GM19324 (cell line): ENCODE results near the gene SLC22A8.
"Not testable (repeated sequence)": the region's sequence is repeated elsewhere in the genome, so short reads cannot be mapped to it uniquely, and the experiment has no call there.

Experiments
- ATAC-seq: cut with Tn5 transposase; IDR thresholded peaks from one replicate; pipeline ENCODE4 v1.9.1; 2021; ENCODE audit warnings: mild to moderate bottlenecking, moderate library complexity; ENCODE audit not compliant: unreplicated experiment, low FRiP score

Gene SLC22A8

DNA sequence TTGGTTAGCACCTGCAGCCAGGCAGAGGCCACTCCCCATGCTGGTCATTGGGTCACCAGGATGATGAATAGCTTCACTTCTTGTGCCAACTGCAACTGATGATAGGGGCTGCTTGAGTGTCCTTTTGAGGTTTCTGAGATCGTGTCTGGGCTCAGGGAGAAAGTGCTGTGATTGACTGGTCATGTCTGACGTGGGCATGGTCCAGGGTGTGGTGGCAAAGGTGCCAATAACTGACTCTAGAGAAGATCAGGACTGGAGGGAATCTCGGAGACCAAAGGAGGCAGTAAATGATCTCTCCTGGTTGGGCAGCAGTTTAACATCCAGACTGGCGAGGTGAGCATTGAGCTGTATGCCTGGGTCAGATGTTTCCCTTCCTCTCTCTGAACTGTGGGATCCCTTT lies 20.9 kb downstream of the SLC22A8 start:
- ATAC-seq = no peak

DNA sequence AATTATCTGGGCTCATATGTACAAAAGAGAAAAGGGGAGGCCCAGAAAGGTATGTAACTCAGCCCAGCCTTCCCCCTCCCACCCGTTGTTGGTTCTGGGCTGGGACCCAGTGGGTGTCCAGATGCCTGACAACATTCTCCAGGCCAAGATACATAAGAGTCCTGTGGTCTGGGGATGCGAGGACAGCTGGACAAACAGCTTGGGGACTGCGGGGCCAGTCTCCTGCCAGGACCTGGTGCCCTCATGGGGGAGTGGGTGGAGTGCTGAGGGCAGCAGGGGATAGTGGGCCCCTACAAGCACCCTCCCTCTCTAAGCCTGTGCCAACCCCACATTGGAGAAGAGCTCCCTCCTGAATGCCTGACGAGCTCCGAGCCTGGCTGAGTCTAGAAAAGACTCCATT lies 27.4 kb downstream of the SLC22A8 start:
- ATAC-seq = no peak

DNA sequence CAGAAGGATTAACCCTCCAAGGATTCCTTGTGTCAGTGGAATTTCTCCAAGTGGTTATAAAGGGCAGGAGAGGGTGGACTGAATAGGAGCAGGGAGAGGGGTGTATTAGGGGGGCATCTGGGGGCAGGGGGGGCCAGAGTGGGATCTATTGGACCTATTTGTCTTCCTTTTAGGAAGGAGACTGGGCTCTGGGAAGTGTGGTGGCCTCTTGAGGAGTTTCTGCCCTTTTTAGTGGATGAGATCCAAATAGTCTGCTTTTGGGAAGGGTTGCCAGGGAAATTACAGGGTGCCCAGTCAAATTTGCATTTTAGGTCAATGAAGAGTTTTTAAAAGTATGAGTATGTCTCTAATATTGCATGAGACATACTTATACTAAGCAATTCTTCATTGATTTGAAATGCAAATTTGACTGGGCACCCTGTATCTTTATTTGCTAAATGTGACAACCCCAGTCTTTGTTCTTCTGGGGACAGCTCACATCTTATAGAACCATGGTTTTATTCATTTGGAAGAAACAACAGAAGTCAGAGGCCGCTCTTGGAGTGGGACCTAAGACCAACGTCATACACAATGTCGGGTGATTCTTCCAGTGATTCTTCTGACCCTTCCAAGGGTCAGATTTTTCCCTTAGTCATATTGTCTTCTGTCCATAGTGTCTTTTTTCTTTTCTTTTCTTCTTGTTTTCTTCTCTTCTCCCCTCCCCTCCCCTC lies 30.4 kb downstream of the SLC22A8 start:
- ATAC-seq = no peak

DNA sequence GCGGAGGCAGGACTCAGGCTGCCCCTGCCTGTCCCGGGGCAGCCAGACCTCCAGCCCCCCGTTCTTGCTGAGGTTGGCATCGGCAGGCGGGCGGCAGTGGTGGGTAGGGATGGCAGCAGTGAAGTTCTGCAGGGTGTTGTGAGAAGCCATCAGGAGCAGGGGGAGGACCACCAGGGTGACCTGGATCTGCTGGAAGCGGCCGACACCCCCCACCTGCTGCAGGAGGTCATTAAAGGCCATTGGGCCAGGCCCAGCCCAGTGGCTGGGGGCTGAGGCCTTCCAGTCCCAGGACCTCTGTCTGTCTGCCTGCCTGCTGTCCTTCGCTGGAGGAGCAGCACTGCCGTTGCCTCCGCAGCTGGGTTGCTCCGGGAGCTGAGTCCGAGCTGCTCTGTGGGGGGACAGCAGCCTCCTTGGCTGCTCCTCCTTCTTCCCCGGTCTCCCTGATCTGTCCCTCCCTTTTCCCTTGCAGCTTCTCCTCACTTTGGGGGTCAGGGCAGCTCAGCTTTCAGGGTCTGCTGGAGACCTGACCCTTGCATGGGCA lies 31.1 kb downstream of the SLC22A8 start, which contains the start of gene SLC22A6:
SLC22A6 (minus strand) TSS at position 517 of the 541 bp plus-strand sequence; CDS start at position 240, 277 bp downstream.
- no peak for ATAC-seq

DNA sequence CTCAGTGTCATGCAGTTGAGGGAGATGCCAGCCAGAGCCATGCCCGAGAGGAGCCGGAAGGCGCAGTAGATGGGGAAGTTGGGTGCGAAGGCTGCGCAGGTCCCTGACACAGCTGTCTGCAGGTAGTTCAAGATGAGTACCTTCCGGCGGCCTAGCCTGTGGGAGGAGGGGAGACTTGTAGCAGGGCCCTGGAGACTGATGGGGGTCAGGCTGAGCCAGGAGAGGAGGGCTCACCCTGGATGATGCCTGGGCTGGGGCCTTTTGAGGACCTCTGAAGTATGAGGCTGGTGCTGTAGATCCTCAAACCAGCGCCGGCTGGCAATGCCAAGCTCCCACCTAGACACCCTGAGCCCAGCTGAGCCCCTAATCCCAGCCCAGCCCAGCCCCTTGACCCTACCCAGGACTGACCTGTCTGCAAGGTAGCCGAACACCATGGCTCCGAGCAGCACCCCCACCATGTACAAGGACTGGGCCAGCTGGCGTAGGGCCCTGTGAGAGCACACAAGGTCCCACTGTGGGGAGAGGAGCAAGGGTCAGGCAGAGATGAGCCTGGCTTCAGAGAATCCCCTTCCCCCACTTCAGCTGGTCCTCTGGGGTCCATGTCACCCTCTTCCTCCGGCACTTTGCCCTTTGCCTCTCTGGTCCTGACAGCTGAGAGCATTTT lies 32.0 kb downstream of the SLC22A8 start:
- ATAC-seq = no peak

DNA sequence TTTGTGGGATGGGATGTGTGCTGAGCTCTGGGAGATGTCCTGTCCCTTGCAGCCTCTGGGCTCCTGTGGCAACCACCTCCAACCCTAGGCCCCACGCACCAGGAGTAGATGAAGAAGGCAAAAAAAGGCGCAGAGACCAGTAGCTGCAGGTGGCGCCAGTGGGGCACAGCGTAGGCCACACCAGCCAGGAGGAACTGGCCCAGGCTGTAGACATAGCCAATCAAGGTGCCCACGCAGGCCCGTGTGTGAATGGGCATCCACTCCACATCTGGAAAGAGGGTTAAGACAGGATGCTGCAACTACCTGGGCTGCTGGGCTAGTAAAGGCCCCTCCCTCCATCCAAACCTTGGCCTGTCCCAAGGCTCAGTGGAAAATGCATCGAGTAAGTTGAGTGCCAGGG lies 33.9 kb downstream of the SLC22A8 start:
- ATAC-seq = no peak

DNA sequence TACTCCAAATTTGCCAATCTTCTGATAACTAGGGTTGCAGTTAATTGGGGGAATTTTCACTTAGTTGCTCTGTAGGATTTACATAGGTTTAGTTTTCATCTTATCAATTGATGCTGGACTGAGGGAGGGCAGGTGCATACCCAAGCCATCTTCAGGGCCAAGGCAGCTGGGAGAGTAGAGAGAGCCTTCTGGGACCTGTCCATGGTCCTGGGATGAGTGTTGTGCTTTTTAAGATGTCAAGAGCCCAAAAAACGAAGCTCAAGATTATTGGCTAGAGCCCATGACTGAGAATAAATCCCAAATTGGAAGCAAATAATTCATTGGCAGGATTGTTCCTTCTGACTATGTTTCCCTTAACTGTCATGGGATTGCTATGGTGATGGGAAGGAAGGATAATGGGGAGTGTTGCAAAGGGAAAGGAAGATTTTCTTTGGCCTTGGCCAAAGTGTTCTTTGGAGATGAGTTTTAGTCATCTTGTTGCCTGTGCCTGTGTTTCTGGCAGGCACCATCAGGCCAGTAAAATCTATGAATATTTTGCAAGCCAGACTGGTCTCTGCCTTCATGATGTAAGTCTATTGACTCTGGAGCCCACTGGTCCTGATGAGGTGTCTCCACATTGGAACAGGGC lies 35.4 kb downstream of the SLC22A8 start:
- no peak for ATAC-seq

DNA sequence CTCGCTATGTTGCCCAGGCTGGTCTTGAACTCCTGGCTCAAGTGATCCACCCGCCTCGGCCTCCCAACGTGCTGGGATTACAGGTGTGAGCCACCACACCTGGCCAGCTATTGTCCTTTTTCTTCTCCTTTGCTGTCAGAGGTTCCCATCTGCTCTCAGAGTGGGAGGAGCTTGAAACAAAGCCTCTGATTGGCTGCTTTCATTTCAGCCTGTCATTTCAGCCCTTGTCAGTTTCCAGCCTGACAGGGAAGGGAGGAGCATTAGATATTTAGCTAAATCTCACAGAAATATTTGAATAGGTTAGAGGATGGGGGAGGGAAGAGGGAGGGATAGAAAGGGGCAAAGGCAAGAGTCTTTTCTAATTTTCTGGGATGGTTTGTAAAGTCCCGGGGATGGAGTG lies 39.5 kb downstream of the SLC22A8 start:
- ATAC-seq = no peak

DNA sequence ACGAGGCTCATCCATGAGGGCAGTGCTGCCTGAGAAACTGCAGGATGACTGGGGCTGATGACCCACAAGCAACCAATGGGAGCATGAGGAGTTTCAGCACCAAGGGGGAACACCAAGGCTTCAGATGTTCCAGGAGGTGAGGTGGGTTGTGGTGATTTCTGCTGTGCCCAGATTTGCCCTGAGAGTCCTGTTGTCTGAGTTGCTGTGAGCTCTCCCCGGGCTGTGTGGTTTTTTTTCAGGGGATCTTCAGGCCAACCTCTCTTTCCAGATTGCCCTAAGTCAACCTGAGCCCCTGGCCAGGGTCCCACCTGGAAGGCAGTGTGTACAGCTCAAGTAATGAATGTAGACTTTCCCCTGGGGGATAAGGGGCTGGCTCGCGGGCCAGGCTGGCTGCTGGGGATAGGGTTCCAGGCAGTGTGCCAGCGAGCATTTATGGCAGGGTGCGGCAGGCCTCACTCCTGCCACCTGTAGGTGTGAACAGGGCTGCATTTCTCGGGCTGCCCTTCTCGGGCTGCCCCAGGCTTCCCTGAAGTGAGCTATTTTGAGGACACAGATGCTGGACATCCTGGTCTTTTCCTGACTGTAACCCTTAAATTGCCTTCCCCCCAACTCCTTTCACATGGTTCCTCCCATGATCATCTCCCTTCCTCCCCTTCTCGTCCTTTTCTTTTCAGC lies 40.7 kb downstream of the SLC22A8 start:
- no peak for ATAC-seq

DNA sequence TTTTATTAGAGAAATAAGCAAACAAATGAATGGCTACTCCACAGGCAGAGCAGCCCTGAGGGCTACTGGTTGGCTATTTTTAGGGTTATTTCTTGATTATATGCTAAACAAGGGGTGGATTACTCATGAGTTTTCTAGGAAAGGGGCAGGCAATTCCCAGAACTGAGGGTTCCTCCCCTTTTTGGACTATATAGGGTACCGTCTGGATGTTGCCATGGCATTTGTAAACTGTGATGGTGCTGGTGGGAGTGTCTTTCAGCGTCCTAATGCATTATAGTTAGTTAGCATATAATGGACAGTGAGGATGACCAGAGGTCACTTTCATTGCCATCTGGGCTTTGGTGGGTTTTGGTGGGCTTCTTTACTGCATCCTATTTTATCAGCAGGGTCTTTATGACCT lies 50.1 kb downstream of the SLC22A8 start:
- no peak for ATAC-seq

DNA sequence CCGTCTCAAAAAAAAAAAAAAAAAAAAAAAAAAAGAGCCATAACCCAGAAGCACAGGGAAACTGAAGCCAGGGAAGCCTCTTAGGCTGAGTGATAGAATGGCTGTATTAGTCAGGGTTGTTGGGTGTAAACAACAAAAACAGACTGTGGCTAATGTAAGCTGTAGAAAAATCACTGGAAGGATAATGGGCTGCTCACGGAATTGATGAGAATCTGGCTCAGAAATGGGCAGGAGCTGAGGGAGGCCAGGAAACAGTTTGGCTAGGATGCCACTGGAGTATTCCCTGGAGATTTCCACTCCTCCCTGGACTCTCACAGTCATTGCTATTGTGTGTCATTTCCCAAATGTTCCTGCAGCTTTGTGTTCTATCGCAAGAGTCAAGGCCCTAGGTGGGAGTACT lies 53.2 kb downstream of the SLC22A8 start:
- ATAC-seq = no peak

DNA sequence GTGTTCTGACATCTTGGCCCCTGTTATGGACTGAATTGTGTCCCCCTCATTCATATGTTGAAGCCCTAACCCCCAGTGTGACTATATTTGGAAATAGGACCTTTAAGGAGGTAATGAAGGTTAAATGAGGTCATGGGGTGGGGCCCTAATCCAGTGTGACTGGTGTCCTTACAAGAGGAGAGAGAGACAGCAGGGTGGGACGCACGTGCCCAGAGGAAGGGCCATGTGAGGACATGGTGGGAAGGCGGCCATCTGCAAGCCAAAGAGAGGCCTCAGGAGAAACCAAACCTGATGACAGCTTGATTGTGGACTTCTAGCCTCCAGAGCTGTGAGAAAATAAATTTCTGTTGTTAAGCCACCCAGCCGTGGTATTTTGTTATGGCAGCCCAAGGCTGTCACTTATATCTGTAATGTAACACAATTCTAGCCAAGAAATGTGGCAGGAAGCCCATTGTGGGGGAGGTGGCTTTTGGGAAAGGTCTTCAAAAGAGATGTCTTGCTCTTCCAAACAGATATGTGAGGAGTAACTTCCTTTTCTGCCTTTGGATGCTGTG lies 54.5 kb downstream of the SLC22A8 start:
- no peak for ATAC-seq

DNA sequence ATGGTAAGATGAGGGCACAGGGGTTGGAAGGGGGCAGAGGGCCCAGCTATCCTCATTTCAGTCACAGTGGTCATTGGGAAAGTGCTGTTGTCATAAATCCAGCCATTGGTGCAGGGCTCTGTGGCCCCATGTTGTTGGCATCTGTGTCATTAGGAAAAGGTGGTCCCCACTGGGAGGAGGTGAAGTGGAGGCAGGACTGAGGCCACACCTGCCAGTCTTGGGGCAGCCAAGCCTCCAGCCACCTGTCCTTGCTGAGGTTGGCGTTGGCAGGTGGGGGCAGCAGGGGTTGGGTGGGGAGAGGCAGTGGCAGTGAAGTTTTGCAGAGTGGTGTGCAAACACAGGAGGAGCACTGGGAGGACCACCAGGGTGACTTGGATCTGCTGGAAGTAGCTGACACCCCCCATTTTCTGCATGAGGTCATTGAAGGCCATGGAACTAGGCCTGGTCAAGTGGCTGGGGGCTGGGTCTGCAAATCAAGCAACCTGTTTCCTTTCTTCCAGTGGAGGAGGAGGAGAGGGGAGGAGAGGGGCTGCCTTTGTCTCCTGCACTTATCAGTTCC lies 56.1 kb downstream of the SLC22A8 start:
- no peak for ATAC-seq

DNA sequence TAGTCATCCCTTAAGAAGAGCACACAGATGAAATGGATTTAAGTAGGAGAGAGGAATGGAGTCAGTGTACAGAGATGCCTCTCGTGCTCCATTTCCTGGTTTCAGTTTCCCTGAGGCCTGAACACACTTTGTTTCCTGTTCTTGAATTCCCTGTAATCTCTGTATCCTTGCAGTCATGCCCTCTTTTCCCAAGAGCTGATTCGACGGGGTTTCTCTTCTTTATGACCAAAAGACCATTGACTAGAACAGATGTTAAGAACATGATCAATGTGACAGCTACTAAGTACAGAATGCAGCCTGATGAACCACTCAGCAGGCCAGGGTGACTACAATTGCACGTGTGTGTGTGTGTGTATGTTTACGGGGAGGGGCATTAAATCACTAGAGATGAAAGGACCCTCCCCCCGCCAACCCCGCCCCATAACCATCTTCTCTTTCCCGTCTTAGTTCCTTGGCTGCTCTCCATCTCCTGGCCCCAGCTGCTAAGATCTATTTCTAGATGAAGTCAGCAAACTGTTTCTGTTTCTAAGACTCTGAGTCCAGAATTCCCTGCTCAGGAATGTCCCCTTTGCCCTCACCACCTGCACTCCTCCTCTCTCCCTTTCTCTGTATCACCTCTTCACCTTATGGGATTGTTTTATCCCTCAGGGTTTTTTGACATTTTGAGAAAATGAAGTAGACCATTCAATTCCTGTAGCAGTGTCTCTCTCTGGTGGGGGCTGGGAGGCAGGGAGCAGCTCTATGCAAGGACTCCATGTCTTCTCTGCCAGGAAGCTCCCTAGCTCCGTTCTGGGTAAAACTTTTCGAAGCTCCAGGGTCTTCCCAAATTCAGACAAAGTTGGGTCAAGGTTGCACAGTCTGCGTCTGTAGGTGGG lies 56.9 kb downstream of the SLC22A8 start:
- no peak for ATAC-seq

DNA sequence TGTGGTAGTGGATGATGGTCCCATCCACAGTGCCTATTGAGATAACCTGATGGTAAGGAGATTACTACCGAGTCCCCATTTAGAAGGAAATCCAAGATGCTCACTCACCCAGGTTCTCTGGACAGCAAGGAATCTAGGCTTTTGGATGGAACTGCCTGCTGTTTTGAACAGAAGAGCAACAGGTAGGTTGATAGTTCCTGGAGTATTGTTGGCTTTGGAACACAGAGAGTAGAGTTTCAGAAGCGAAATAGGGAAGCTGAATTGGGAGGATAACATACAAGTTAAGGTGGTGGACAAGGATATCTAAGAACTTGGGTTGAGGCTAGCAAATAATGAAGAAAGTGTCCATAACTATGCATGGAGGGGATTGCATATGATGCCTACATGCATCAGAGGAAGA lies 58.5 kb downstream of the SLC22A8 start:
- no peak for ATAC-seq

DNA sequence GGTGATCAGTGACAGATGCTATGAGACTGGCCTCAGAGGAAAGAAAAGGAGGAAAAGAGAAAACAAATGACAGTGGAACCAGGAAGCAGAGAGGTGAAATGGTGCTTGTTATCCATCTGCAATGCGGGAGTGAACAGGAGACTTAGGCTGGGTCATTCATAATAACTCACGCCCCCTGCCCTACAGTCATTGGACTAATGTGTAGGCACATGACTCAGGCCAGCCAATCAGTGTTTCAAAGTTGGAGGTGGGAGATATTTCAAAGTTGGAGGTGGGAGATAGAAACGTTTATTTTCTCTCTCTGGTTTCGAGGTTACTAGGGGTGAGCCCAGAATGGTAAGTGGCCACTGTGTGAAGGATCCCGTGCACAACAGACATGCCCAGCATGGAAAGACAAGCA lies 61.2 kb downstream of the SLC22A8 start:
- no peak for ATAC-seq

DNA sequence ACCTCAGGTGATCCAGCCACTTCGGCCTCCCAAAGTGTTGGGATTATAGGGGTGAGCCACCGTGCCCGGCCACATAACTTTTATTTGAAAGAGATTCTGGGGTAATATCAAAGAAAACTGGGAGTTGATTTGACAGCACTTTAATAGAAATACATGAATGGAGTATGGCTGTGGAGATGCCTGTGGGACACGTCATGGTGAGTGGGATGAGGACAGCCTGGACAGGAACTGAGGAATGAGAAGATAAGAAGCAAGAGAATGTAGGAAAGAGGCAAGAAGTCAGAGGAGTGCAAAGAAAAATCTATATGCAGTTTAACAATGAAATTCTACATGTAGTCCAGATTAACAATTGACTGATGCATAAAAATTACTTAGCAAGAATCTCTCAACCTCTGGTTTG lies 61.8 kb downstream of the SLC22A8 start:
- no peak for ATAC-seq

DNA sequence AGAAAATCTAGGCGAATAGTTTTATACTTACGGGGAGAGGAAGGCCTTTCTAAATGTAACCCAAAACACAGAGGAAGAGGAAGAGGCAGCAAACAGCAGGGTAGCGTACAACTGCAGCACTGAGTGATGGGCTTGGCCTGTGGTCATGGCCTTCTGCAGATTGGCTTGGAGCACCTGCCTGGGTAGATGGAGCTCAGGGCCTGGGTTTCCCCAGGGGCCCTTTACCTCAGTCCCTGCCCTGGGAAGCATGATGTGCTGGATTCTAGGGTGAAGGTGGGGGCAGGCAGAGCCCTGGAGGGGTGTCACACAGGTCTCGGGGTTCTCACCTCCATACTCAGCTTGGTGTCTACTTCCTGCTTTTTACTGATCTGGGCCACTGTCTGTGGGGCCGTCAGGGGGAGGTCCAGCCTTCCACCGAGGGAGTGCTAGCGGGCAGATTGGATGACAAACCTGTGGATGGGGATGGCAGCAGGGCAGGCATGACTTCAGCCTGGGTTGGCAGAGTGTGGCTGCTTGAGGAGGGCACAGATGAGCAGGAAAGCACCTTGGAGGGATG lies 66.8 kb downstream of the SLC22A8 start:
- no peak for ATAC-seq

DNA sequence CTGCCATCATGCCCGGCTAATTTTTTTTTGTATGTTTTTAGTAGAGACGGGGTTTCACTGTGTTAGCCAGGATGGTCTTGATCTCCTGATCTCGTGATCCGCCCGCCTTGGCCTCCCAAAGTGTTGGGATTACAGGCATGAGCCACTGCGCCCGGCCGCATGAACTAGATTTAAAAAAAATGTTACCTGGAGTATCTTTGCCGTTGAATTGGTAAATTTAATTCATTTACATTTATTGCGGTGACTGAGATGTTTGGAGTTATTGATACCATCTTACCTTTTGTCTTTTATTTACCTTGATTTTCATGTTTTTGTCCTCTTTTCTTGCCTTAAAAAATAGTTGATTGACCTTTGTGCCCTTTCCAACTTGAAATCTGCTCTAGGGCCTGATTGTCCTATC lies 70.1 kb downstream of the SLC22A8 start:
- ATAC-seq = not testable (repeated sequence)
